Transverse colon (tissue), 4 donors: ENCODE measurements around the gene RBM38. TPM values are rescaled to one million over a fixed set of nuclear protein-coding genes. Genes with fewer than 3 reads are reported as not detected.

ENCODE experiments used
- DNase-seq: peaks from one replicate; pipeline ENCODE4 v3.0.0-alpha.2; 2019
- H3K27ac ChIP-seq, 4 donors: fragments of 200-600 bp; sonication (generic); 2 replicates each; pipeline ENCODE4 v1.5.1; 2016 to 2018; ENCODE audit warnings: inconsistent platforms in 4 of 4
- H3K27me3 ChIP-seq: fragments of 200-600 bp; sonication (generic); 2 replicates; pipeline ENCODE4 v1.5.1; 2017; ENCODE audit warnings: inconsistent platforms
- H3K36me3 ChIP-seq, 4 donors: fragments of 200-600 bp; sonication (generic); 2 replicates each; pipeline ENCODE4 v1.5.1; 2017 to 2019; ENCODE audit warnings: inconsistent platforms in 4 of 4
- H3K4me1 ChIP-seq, 4 donors: fragments of 200-600 bp; sonication (generic); 2 replicates each; pipeline ENCODE4 v1.5.1; 2017 to 2020; ENCODE audit warnings: inconsistent platforms in 4 of 4
- H3K4me3 ChIP-seq, 4 donors: fragments of 200-600 bp; sonication (generic); 1 replicate in 1 of 4; 2 replicates in 3 of 4; pipeline versions ENCODE4 v1.5.1 to v1.6.1; 2017 to 2019; ENCODE audit warnings: inconsistent platforms in 4 of 4
- H3K9me3 ChIP-seq, 2 donors: fragments of 200-600 bp; sonication (generic); 2 replicates each; pipeline ENCODE4 v1.5.1; 2017 to 2019; ENCODE audit warnings: inconsistent platforms in 2 of 2
- CTCF ChIP-seq, 5 experiments: fragments of 200-600 bp in 3 of 5; fragments of 450-650 bp in 2 of 5; sonication (generic) in 3 of 5; IDR thresholded peaks; 1 replicate in 2 of 5; 2 replicates in 3 of 5; pipeline ENCODE4 v1.5.1; 2016 to 2017; ENCODE audit warnings: antibody characterized with exemption in 5 of 5, inconsistent platforms in 3 of 5, mild to moderate bottlenecking in 2 of 5, moderate library complexity in 1 of 5
- EP300 ChIP-seq: sonication (generic); formaldehyde crosslinking; IDR thresholded peaks from one replicate; pipeline ENCODE4 v1.6.1; 2017; ENCODE audit warnings: antibody characterized with exemption, low read depth
- POLR2A ChIP-seq: fragments of 450-650 bp; IDR thresholded peaks from one replicate; pipeline ENCODE4 v1.6.1; 2016; ENCODE audit warnings: antibody characterized with exemption, mild to moderate bottlenecking, moderate library complexity
- POLR2AphosphoS5 ChIP-seq, 3 donors: sonication (generic); formaldehyde crosslinking; IDR thresholded peaks; one replicate each; pipeline ENCODE4 v1.6.1; 2016; ENCODE audit warnings: antibody characterized with exemption in 3 of 3
- WGBS, 2 donors: methylation state at CpG; one replicate each; pipeline ENCODE4 v1.1.5; 2018; ENCODE audit warnings: low coverage in 1 of 2; 5-methylcytosine and 5-hydroxymethylcytosine counted together
- in situ Hi-C, 4 donors: fragments of 200-750 bp; cut with MboI; loops; one replicate each; pipeline versions ENCODE4 v1.15.0 to v1.15.1; 2017; ENCODE audit warnings: low sequenced_read_pairs in 3 of 4, low pct_ligation_motif_present in 1 of 4, low pct_unique_long_range_greater_than_20kb in 1 of 4
- intact Hi-C: fragments of 100-400 bp; cut with DNase I; formaldehyde crosslinking; loops from one replicate; pipeline ENCODE4 v1.15.1; 2023; ENCODE audit warnings: low total_unique reads
- total RNA-seq, 4 donors: library from RNA; depleted of rRNA; stranded (reverse); fragments of >200 nt; gene quantifications; one replicate each; pipeline ENCODE4 v1.1.0, GENCODE V29; 2016

RBM38 gene
- total RNA-seq, 4 donors from 2014 or later: 26.5 to 37.4 (median 30.4) TPM

- Histone ChIP-seq H3K4me3 (no peak overlapping the region), H3K9me3 (no peaks in the 10 kb centered on the region), H3K27me3 (no peaks in the 10 kb centered on the region), H3K36me3 (no peaks in the 10 kb centered on the region), H3K4me1 (no peaks in the 10 kb centered on the region), H3K27ac (no peak overlapping the region)
- no peak for DNase-seq
- in situ Hi-C loops (no loop called here), intact Hi-C loops (no loop called here)
- no peak for TF ChIP-seq POLR2A
- no peak for TF ChIP-seq EP300
- no peak for TF ChIP-seq CTCF (IDR thresholded peaks at IDR 0.05)
- TF ChIP-seq POLR2AphosphoS5 (IDR thresholded peaks at IDR 0.05): no peak
- WGBS, 2 donors: 50 to 71% methylated on average over 2 to 17 of the region's 17 CpGs
These were observed 34.2 kb downstream of the RBM38 start for GRCh38 chr20:57425150-57426013.

DNA sequence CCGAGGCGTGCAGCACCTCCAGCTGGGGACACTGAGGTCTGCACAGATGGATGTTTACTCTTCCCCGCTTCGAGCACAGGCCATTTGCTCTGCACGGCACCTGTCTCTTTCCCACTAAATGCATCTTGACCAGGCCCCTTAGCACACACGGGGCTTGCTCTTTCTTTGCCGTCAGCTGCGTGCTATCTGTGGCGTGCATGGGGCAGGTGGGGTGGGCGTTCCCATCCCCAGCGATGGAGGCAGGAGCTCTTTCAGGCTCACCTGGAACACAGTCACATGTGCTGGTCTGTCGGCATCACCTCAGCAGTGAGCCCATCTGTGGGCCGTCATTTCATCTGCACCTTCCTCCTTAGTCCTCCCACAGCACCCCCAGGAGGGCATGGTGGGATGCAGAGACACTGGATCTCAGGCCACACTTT lies 35.1 kb downstream of the RBM38 start:
- Histone ChIP-seq H3K9me3 (no peaks in the 10 kb centered on the region), H3K27ac (no peak overlapping the region), H3K4me3 (no peak overlapping the region), H3K36me3 (no peaks in the 10 kb centered on the region), H3K27me3 (no peaks in the 10 kb centered on the region), H3K4me1 (no peaks in the 10 kb centered on the region)
- intact Hi-C loops: no loop called here
- no peak for DNase-seq
- no peak for TF ChIP-seq POLR2A
- TF ChIP-seq EP300: no peak
- in situ Hi-C loops: no loop called here
- WGBS, 2 donors: 86 to 97% methylated on average over 5 to 13 of the region's 13 CpGs

DNA sequence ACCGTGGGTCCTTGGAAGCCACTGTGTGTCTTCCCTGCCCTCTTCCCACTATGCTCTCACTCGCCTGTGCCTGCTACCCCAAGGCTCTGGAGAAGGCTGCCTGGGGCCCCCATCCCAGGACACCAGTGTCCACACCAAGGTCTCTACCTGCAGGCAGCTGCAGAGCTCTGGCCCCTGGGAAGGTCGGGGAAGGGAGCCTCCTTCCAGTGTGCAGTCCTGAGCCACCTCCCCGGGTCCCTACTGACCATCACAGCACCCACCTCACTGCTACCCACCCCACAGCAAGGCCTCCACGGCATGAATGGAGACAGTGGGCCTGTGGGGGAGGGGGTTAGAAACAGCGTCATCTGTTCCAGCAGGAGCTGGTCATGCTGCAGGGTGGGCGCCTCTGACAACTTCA lies 35.6 kb downstream of the RBM38 start:
- H3K9me3 ChIP-seq: no peaks in the 10 kb centered on the region
- DNase-seq: no peak
- in situ Hi-C loops: no loop called here
- H3K4me3 ChIP-seq: no peak overlapping the region
- intact Hi-C loops: no loop called here
- TF ChIP-seq POLR2AphosphoS5 (IDR thresholded peaks at IDR 0.05) (no peak), CTCF (IDR thresholded peaks at IDR 0.05) (no peak), EP300 (no peak), POLR2A (no peak)
- H3K27me3 ChIP-seq: no peaks in the 10 kb centered on the region
- no peaks in the 10 kb centered on the region for H3K4me1 ChIP-seq
- no peak overlapping the region for H3K27ac ChIP-seq
- 80 to 100% methylated on average over 1 to 7 of the region's 7 CpGs for WGBS, 2 donors
- H3K36me3 ChIP-seq: no peaks in the 10 kb centered on the region

- no peak for DNase-seq
- H3K27ac ChIP-seq: no peak overlapping the region
- no peaks in the 10 kb centered on the region for H3K27me3 ChIP-seq
- H3K36me3 ChIP-seq: no peaks in the 10 kb centered on the region
- H3K4me3 ChIP-seq: no peak overlapping the region
- in situ Hi-C loops: no loop called here
- 71 to 80% methylated on average over 1 to 21 of the region's 21 CpGs for WGBS, 2 donors
- peaks cover 11 to 16% (median 13%) of the 10 kb centered on the region in 4 donors for H3K4me1 ChIP-seq
- no peaks in the 10 kb centered on the region for H3K9me3 ChIP-seq
- TF ChIP-seq CTCF (IDR thresholded peaks at IDR 0.05) (no peak), POLR2AphosphoS5 (IDR thresholded peaks at IDR 0.05) (no peak)
- intact Hi-C loops: no loop called here
These were observed 37.3 kb downstream of the RBM38 start for GRCh38 chr20:57428324-57429158.
